HG03521 (cell line): ENCODE results near the gene FAM47E.
"Not testable (repeated sequence)": the region's sequence is repeated elsewhere in the genome, so short reads cannot be mapped to it uniquely, and the experiment has no call there.

Experiments used
- ATAC-seq: cut with Tn5 transposase; IDR thresholded peaks from one replicate; pipeline ENCODE4 v1.9.1; 2021; ENCODE audit warnings: mild to moderate bottlenecking, moderate library complexity; ENCODE audit not compliant: unreplicated experiment

FAM47E gene

GRCh38 chr4:76219299-76220055 lies 32.0 kb upstream of the FAM47E start:
- ATAC-seq = no peak

- ATAC-seq = no peak
Observed at GRCh38 chr4:76224171-76224570, 27.4 kb upstream of the FAM47E start.

GRCh38 chr4:76226418-76226817 lies 25.1 kb upstream of the FAM47E start:
- no peak for ATAC-seq

- no peak for ATAC-seq
Observed at GRCh38 chr4:76232681-76233080, 18.8 kb upstream of the FAM47E start.

GRCh38 chr4:76233083-76233482 lies 18.4 kb upstream of the FAM47E start:
- ATAC-seq = no peak

GRCh38 chr4:76233529-76233928 lies 18.0 kb upstream of the FAM47E start:
- no peak for ATAC-seq

- no peak for ATAC-seq
Observed at GRCh38 chr4:76233967-76234678, 17.4 kb upstream of the FAM47E start.

GRCh38 chr4:76234679-76235044 lies 16.9 kb upstream of the FAM47E start:
- no peak for ATAC-seq

- no peak for ATAC-seq
Observed at GRCh38 chr4:76235407-76235806, 16.1 kb upstream of the FAM47E start.

GRCh38 chr4:76235915-76236314 lies 15.6 kb upstream of the FAM47E start:
- ATAC-seq = no peak

- ATAC-seq = no peak
Observed at GRCh38 chr4:76238236-76238635, 13.3 kb upstream of the FAM47E start.

- no peak for ATAC-seq
Observed at GRCh38 chr4:76238701-76239100, 12.8 kb upstream of the FAM47E start.

GRCh38 chr4:76240236-76240635 lies 11.3 kb upstream of the FAM47E start:
- ATAC-seq = no peak

GRCh38 chr4:76243877-76244276 lies 7.6 kb upstream of the FAM47E start:
- ATAC-seq = not testable (repeated sequence)

GRCh38 chr4:76246025-76246424 lies 5.5 kb upstream of the FAM47E start:
- no peak for ATAC-seq

- ATAC-seq = no peak
Observed at GRCh38 chr4:76246852-76247251, 4.7 kb upstream of the FAM47E start.

GRCh38 chr4:76250962-76251361 lies 559 bp upstream of the FAM47E start:
- no peak for ATAC-seq

- no peak for ATAC-seq
Observed at GRCh38 chr4:76252271-76252653, 741 bp downstream of the FAM47E start.

GRCh38 chr4:76253511-76253910 lies 2.0 kb downstream of the FAM47E start:
- ATAC-seq = no peak

- no peak for ATAC-seq
Observed at GRCh38 chr4:76256032-76256431, 4.5 kb downstream of the FAM47E start.

GRCh38 chr4:76256968-76257367 lies 5.4 kb downstream of the FAM47E start:
- no peak for ATAC-seq

- no peak for ATAC-seq
Observed at GRCh38 chr4:76257824-76258223, 6.3 kb downstream of the FAM47E start.

GRCh38 chr4:76260571-76260970 lies 9.1 kb downstream of the FAM47E start:
- ATAC-seq = no peak
